ENCODE results near the gene HES5.

Gene HES5

GRCh38 chr1:2505461-2505994 is 24.5 kb downstream of the HES5 start:
- no peak for TF ChIP-seq CTCF (IDR thresholded peaks at IDR 0.05; ENCODE audit: low read depth, low read length, poor library complexity, severe bottlenecking)
- TF ChIP-seq EZH2phosphoT487 (IDR thresholded peaks at IDR 0.05; ENCODE audit: borderline replicate concordance, low read length) = no peak
- no peaks in the 10 kb centered on the region for H3K9me3 ChIP-seq (ENCODE audit: control insufficient read depth, insufficient read depth, low read length)
- H3K9me2 ChIP-seq (replicated peaks; ENCODE audit: control insufficient read depth, low read length) = no peaks in the 10 kb centered on the region
- no peaks in the 10 kb centered on the region for H3K79me2 ChIP-seq (ENCODE audit: control insufficient read depth, low read length)
- H3K4me1 ChIP-seq (ENCODE audit: control insufficient read depth, low read length) = peaks cover under 1% of the 10 kb centered on the region; the same call in 1 of the 2 replicates
- no peak overlapping the region for H3K4me3 ChIP-seq (ENCODE audit: low read length)
- H3K4me2 ChIP-seq (ENCODE audit: low read length) = no peak overlapping the region
- H3K27ac ChIP-seq (ENCODE audit: low read depth, low read length) = no peak overlapping the region
- H3F3A ChIP-seq (ENCODE audit: control insufficient read depth, insufficient read depth) = no peaks in the 10 kb centered on the region
- H3K36me3 ChIP-seq (ENCODE audit: control insufficient read depth, low read length) = peaks cover 19% of the 10 kb centered on the region; the same call in 1 of the 2 replicates
- no peaks in the 10 kb centered on the region for H3K27me3 ChIP-seq (ENCODE audit: control insufficient read depth, low read length)
- no peaks in the 10 kb centered on the region for H4K20me1 ChIP-seq (ENCODE audit: control insufficient read depth, insufficient read depth, low read depth, low read length)

GRCh38 chr1:2504949-2505272 is 25.2 kb downstream of the HES5 start:
- H3F3A ChIP-seq (ENCODE audit: control insufficient read depth, insufficient read depth) = no peaks in the 10 kb centered on the region

GRCh38 chr1:2504225-2504948 is 25.7 kb downstream of the HES5 start:
- Histone ChIP-seq H3K9me3 (ENCODE audit: control insufficient read depth, insufficient read depth, low read length) (no peaks in the 10 kb centered on the region), H3K9me2 (replicated peaks; ENCODE audit: control insufficient read depth, low read length) (no peaks in the 10 kb centered on the region), H3K4me1 (ENCODE audit: control insufficient read depth, low read length) (peaks cover 11% of the 10 kb centered on the region), H3K4me3 (ENCODE audit: low read length) (no peak overlapping the region), H3K27me3 (ENCODE audit: control insufficient read depth, low read length) (no peaks in the 10 kb centered on the region), H3K4me2 (ENCODE audit: low read length) (no peak overlapping the region), H3K36me3 (ENCODE audit: control insufficient read depth, low read length) (peaks cover 8% of the 10 kb centered on the region; the same call in 1 of the 2 replicates), H4K20me1 (ENCODE audit: control insufficient read depth, insufficient read depth, low read depth, low read length) (no peaks in the 10 kb centered on the region), H3K27ac (ENCODE audit: low read depth, low read length) (no peak overlapping the region), H3K79me2 (ENCODE audit: control insufficient read depth, low read length) (no peaks in the 10 kb centered on the region), H3F3A (ENCODE audit: control insufficient read depth, insufficient read depth) (no peaks in the 10 kb centered on the region)
- TF ChIP-seq EZH2phosphoT487 (IDR thresholded peaks at IDR 0.05; ENCODE audit: borderline replicate concordance, low read length) = no peak
- TF ChIP-seq CTCF (IDR thresholded peaks at IDR 0.05; ENCODE audit: low read depth, low read length, poor library complexity, severe bottlenecking) = no peak

More at GRCh38 chr1:2504949-2505272, 25.2 kb downstream of the HES5 start:
- Histone ChIP-seq H3K9me2 (replicated peaks; ENCODE audit: control insufficient read depth, low read length) (no peaks in the 10 kb centered on the region), H3K79me2 (ENCODE audit: control insufficient read depth, low read length) (no peaks in the 10 kb centered on the region), H3K4me2 (ENCODE audit: low read length) (no peak overlapping the region), H3K4me1 (ENCODE audit: control insufficient read depth, low read length) (peaks cover 6% of the 10 kb centered on the region), H3K27ac (ENCODE audit: low read depth, low read length) (no peak overlapping the region), H3K27me3 (ENCODE audit: control insufficient read depth, low read length) (no peaks in the 10 kb centered on the region), H3K4me3 (ENCODE audit: low read length) (no peak overlapping the region), H3K36me3 (ENCODE audit: control insufficient read depth, low read length) (peaks cover 13% of the 10 kb centered on the region; the same call in 1 of the 2 replicates), H3K9me3 (ENCODE audit: control insufficient read depth, insufficient read depth, low read length) (no peaks in the 10 kb centered on the region), H4K20me1 (ENCODE audit: control insufficient read depth, insufficient read depth, low read depth, low read length) (no peaks in the 10 kb centered on the region)
- TF ChIP-seq CTCF (IDR thresholded peaks at IDR 0.05; ENCODE audit: low read depth, low read length, poor library complexity, severe bottlenecking) = no peak
- no peak for TF ChIP-seq EZH2phosphoT487 (IDR thresholded peaks at IDR 0.05; ENCODE audit: borderline replicate concordance, low read length)
